ENCODE results near the gene HOXC9. TPM values are rescaled to one million over a fixed set of nuclear protein-coding genes. Genes with fewer than 3 reads are reported as not detected.
A peak's percentile ranks its signal among the peaks of the same experiment; 100 is the strongest.

Gene HOXC9
- total RNA-seq, 6 donors from 2014 or later: 0.17 to 0.23 TPM; not detected in 4

GRCh38 chr12:53993162-53994008, 6.6 kb upstream of the HOXC9 start:
- DNase-seq (no peak), ATAC-seq (ENCODE audit: low FRiP score in 2 of 2) (no peak)
- Histone ChIP-seq H3K27ac (no peak overlapping the region), H3K4me1 (peaks cover 25 to 40% (median 31%) of the 10 kb centered on the region in 4 donors), H3K36me3 (no peaks in the 10 kb centered on the region), H3K27me3 (peaks cover 2 to 84% (median 55%) of the 10 kb centered on the region in 4 donors), H3K9me3 (no peaks in the 10 kb centered on the region), H3K4me3 (no peak overlapping the region)
- TF ChIP-seq CTCF (IDR thresholded peaks at IDR 0.05) (no peak), EP300 (IDR thresholded peaks at IDR 0.05) (no peak), POLR2AphosphoS5 (IDR thresholded peaks at IDR 0.05) (no peak), POLR2A (IDR thresholded peaks at IDR 0.05) (no peak)
- 22 to 27% methylated on average over 18 of the region's 18 CpGs for WGBS, 2 donors

GRCh38 chr12:53994009-53994263, 6.0 kb upstream of the HOXC9 start:
- Histone ChIP-seq H3K9me3 (no peaks in the 10 kb centered on the region), H3K36me3 (no peaks in the 10 kb centered on the region), H3K4me1 (peaks cover 25 to 38% (median 30%) of the 10 kb centered on the region in 4 donors), H3K4me3 (no peak overlapping the region), H3K27me3 (peaks cover 2 to 84% (median 55%) of the 10 kb centered on the region in 4 donors), H3K27ac (no peak overlapping the region)
- ATAC-seq (ENCODE audit: low FRiP score in 2 of 2) (no peak), DNase-seq (no peak)
- no peak for TF ChIP-seq POLR2AphosphoS5 (IDR thresholded peaks at IDR 0.05)
- WGBS, 2 donors: 8 to 9% methylated on average over 16 to 19 of the region's 19 CpGs

GRCh38 chr12:53994264-53995001, 5.5 kb upstream of the HOXC9 start:
- peaks cover 23 to 34% (median 29%) of the 10 kb centered on the region in 4 donors for H3K4me1 ChIP-seq
- H3K9me3 ChIP-seq: no peaks in the 10 kb centered on the region
- H3K27ac ChIP-seq: no peak overlapping the region
- no peak for TF ChIP-seq EP300 (IDR thresholded peaks at IDR 0.05)
- TF ChIP-seq POLR2AphosphoS5 (IDR thresholded peaks at IDR 0.05): no peak
- no peak for TF ChIP-seq CTCF (IDR thresholded peaks at IDR 0.05)
- no peak for TF ChIP-seq POLR2A (IDR thresholded peaks at IDR 0.05)
- H3K36me3 ChIP-seq: no peaks in the 10 kb centered on the region
- H3K27me3 ChIP-seq: peaks cover 2 to 86% (median 55%) of the 10 kb centered on the region in 4 donors
- ATAC-seq (ENCODE audit: low FRiP score in 2 of 2) (peak in 1 of 2 donors; percentile 53), DNase-seq (peak in 1 of 2 donors; percentile 88)
- H3K4me3 ChIP-seq: peak overlapping the region in 2 of 4 donors; percentile 48 to 62
- WGBS, 2 donors: 8% methylated on average over 45 to 58 of the region's 60 CpGs

- Histone ChIP-seq H3K27me3 (peaks cover 2 to 91% (median 57%) of the 10 kb centered on the region in 4 donors), H3K4me3 (peak overlapping the region in 3 of 4 donors; percentile 44 to 62 (median 48)), H3K36me3 (no peaks in the 10 kb centered on the region), H3K4me1 (peaks cover 22 to 40% (median 32%) of the 10 kb centered on the region in 4 donors), H3K9me3 (no peaks in the 10 kb centered on the region), H3K27ac (no peak overlapping the region)
- DNase-seq: no peak
- no peak for ATAC-seq (ENCODE audit: low FRiP score in 2 of 2)
- no peak for TF ChIP-seq POLR2A (IDR thresholded peaks at IDR 0.05)
- 4% methylated on average over 14 to 17 of the region's 17 CpGs for WGBS, 2 donors
Measured at GRCh38 chr12:53995002-53995377, 5.0 kb upstream of the HOXC9 start.

GRCh38 chr12:53995378-53996239, 4.4 kb upstream of the HOXC9 start:
- TF ChIP-seq CTCF (IDR thresholded peaks at IDR 0.05) (no peak), POLR2AphosphoS5 (IDR thresholded peaks at IDR 0.05) (no peak), EP300 (IDR thresholded peaks at IDR 0.05) (no peak), POLR2A (IDR thresholded peaks at IDR 0.05) (no peak)
- DNase-seq (peak in 1 of 2 donors; percentile 86), ATAC-seq (ENCODE audit: low FRiP score in 2 of 2) (peak in 1 of 2 donors; percentile 74)
- H3K27me3 ChIP-seq: peaks cover 2 to 95% (median 60%) of the 10 kb centered on the region in 4 donors
- peak overlapping the region; percentile 16 to 62 (median 46) for H3K4me3 ChIP-seq
- H3K27ac ChIP-seq: no peak overlapping the region
- 0 to 3% methylated on average over 32 to 37 of the region's 48 CpGs for WGBS, 2 donors
- no peaks in the 10 kb centered on the region for H3K9me3 ChIP-seq
- H3K4me1 ChIP-seq: peaks cover 27 to 46% (median 38%) of the 10 kb centered on the region in 4 donors
- H3K36me3 ChIP-seq: no peaks in the 10 kb centered on the region

All from upper lobe of left lung (tissue), 6 donors.